ENCODE results near the gene LGALS9C. TPM values are rescaled to one million over a fixed set of nuclear protein-coding genes. Genes with fewer than 3 reads are reported as not detected.
"Not testable (repeated sequence)": the region's sequence is repeated elsewhere in the genome, so short reads cannot be mapped to it uniquely, and the experiment has no call there.

LGALS9C gene
- total RNA-seq, result not detected in 2 replicates

- not testable (repeated sequence) for DNase-seq (ENCODE audit: low read depth in 2 of 2)
These were observed at the start of gene LGALS9C for GRCh38 chr17:18476508-18477308. Gene LGALS9C, plus strand, starts transcription at chr17:18476789. Its CDS starts 66 bp downstream, at chr17:18476855.

DNA sequence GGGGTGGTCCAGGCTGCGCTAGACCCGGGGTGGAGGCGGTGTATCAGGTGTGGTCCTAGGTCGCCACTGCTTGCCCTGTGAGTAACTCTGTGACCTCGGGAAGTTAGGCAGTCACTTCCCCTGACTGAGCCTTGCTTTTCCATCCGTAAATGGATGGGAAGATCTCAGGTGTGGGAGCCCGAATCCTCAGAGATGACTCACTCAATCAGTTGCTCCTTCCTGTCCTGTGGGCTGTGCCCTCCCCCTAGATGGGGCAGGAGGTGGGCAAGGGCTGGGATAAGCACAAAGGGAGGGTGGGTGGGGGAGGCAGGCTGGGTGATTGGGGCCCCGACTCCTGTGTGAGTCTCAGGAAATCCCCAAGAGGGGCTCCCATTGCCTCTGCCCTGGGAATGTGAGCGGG, 44.4 kb upstream of the LGALS9C start:
- DNase-seq (ENCODE audit: low read depth in 2 of 2), result not testable (repeated sequence)

- DNase-seq (ENCODE audit: low read depth in 2 of 2), result not testable (repeated sequence)
These were observed 37.1 kb upstream of the LGALS9C start for GRCh38 chr17:18439465-18439870.

DNA sequence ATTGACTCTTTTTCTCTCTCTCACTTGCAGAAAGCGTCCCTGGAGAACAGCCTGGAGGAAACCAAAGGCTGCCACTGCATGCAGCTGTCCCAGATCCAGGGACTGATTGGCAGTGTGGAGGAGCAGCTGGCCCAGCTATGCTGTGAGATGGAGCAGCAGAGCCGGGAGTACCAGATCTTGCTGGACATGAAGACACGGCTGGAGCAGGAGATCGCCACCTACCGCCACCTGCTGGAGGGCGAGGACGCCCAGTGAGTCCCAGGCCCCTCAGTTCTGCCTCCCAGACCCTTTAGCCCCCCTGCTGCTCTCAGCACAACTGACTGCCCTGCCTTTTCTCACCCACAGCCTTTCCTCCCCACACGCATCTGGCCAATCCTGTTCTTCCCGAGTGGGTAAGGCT, 34.5 kb upstream of the LGALS9C start:
- DNase-seq (ENCODE audit: low read depth in 2 of 2), result not testable (repeated sequence)

DNA sequence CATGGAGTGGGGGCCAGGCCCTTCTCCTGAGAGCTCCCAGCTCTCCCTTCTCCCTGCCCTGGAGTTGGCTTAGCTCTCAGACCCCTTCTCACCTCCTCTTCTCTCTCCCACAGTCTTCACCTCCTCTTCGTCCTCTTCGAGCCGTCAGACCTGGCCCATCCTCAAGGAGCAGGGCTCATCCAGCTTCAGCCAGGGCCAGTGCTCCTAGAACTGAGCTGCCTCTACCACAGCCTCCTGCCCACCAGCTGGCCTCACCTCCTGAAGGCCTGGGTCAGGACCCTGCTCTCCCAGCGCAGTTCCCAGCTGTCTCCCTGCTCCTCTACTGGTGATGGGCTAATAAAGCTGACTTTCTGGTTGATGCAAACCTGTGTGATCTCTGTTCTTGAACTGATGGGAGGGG, 34.1 kb upstream of the LGALS9C start:
- DNase-seq (ENCODE audit: low read depth in 2 of 2), result not testable (repeated sequence)

- DNase-seq (ENCODE audit: low read depth in 2 of 2), result not testable (repeated sequence)
These were observed 28.9 kb upstream of the LGALS9C start for GRCh38 chr17:18447476-18448205.

DNA sequence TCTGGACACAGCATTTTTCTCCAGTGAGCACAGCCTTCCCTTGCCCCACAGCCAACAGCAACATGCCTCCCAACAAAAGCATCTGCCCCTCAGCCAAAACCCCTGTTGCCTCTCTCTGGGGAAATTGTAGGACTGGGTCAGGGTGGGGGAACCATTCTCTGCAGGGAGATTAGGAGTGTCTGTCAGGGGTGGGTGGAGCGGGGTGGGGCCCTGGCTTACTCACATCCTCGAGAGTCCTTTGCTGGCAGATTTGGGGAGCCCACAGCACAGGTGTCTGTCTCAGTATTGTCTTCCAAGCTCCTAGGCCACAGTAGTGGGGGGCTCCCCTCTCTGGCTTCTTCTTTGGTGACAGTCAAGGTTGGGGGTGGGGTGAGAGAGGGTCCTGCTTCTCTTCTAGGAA, 28.3 kb upstream of the LGALS9C start:
- DNase-seq (ENCODE audit: low read depth in 2 of 2), result not testable (repeated sequence)

DNA sequence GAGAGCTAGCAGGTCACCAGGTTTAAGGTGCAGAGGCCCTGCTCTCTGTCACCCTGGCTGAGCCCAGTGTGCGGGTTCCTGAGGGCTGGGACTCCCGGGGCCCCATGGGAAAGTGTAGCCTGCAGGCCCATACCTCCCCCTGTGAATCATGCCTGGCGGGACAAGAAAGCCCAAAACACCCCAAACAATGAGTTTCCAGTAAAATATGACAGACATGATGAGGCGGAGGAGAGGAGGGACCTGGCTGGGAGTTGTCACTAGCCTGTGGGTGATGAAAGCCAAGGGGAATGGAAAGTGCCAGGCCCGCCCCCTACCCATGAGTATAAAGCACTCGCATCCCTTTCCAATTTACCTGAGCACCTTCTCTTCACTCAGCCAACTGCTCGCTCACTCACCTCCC, 26.8 kb upstream of the LGALS9C start:
- not testable (repeated sequence) for DNase-seq (ENCODE audit: low read depth in 2 of 2)

DNA sequence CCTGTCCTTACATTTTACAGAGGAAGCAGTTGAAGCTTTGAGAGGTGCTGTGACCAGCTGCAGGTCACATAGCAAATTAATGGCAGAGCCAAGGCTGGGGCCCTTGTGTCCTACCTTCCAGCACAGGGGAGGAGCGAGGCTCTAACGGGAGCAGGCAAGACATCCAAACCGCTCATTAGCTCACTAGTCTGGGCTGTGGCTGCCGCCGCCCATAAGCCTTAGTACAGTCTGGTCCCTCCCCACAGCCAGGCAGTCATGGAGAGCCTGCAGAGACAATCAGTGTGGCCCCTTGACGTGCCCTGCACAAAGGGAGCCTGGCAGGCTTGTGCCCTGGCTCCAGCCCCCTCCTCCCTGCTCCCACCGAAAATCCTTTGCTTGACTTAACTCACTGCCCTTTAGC, 25.6 kb upstream of the LGALS9C start:
- not testable (repeated sequence) for DNase-seq (ENCODE audit: low read depth in 2 of 2)

GRCh38 chr17:18451969-18452368, 24.6 kb upstream of the LGALS9C start:
- not testable (repeated sequence) for DNase-seq (ENCODE audit: low read depth in 2 of 2)

DNA sequence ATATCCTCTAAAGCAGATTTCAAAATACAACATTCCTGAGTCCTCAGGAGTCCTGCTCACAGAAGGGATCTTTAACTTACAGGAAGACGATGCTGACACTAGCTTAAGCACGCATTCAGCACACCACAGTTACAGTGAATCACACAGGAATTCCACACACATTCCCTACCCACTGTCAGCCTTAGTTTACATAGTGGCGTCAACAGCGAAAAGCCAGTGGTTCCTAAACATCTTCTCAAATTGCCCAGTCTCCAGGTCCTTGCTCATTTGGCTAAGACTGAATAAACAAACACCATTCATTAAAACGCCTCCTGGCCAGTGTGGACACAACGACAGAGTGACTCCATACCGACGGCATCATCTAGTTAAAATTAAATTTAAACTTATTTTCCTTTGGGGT, 17.6 kb upstream of the LGALS9C start:
- not testable (repeated sequence) for DNase-seq (ENCODE audit: low read depth in 2 of 2)

DNA sequence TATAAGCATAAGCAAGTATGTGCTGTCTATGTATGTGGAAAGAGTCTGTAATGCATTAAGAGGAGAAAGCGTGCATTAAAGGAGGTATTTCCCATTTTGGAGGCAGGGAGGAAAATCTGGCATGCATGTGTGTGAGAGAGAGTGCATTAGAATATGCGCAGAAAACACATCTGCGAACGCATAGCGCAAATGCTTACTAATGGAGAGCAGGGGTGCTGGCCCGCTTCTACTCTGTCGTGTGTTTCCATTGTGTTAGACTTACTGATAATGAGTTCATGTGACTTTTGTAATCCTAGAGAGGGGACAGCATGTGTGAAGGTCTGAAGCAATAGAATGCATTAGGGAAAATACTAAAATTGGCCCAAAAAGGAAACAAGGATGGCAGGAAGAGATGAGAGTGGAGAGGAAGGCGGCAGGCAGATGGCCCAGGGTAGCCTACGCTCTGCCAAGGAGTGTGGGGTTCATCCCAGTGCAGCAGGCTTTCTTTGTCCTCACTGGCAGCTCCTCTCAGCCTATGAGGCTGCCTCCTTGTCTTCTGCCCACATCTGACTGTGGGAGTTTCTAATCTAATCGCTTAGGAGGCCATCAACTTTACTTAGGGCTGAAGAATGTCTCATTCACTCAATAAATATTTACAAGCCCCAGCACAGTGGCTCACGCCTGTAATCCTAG, 12.6 kb upstream of the LGALS9C start:
- peak in 1 of 2 donors; percentile 4 for DNase-seq (ENCODE audit: low read depth in 2 of 2)

DNA sequence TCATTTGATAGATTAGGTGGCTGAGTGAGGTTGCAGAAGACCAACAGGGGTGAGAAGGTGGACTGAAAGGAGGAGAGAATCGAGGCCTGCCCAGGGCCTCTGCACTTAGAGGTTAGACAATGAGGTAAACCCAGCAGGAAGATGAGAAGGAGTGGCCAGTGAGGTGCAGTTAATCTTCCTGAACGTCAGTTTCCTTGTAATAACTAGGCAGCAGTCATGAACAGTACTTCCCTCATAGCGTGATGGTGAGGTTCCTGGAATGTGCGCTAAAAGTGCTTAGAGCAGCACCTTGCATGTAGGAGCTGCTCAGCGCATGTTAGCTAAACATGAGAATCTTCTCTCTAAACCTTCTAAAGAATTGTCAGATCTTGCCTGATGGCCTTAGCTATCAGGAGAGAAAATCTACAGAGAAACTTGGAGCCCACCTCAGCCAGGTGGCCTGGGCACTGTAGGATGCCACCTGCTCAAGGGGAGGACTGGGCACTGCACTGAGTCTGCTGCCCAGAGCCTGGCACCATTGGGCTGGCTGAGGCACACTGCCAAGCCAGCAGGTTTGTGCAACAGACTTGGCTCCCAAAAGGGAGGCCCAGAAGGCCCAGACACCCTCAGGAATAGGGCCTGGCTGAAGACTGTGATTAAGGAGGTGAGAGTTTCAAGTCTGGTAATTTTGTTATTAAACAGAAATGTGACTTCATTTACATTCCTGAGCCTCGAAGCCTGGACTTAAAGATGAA, 10.2 kb upstream of the LGALS9C start:
- not testable (repeated sequence) for DNase-seq (ENCODE audit: low read depth in 2 of 2)

DNA sequence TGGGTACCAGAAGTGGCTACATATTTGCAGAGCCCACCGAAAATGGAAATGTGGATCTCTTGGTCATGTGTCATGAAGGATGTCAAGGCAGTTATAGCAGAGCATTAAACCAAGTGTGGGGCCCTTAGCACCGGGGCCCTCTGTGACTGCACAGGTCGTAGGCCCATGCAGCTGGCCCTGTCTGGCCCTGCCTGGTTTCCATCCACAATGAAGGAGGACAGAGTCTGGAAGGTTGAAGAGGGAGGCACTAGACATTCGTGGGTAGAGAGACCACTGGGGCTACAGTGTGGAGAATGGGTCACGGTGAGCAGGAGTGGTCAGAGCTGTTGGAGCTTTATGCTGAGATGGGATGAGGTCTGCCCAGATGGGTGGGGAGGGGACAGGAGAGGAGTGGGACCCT, 9.6 kb upstream of the LGALS9C start:
- DNase-seq (ENCODE audit: low read depth in 2 of 2), result not testable (repeated sequence)

GRCh38 chr17:18468472-18469171, 8.0 kb upstream of the LGALS9C start:
- DNase-seq (ENCODE audit: low read depth in 2 of 2), result not testable (repeated sequence)

DNA sequence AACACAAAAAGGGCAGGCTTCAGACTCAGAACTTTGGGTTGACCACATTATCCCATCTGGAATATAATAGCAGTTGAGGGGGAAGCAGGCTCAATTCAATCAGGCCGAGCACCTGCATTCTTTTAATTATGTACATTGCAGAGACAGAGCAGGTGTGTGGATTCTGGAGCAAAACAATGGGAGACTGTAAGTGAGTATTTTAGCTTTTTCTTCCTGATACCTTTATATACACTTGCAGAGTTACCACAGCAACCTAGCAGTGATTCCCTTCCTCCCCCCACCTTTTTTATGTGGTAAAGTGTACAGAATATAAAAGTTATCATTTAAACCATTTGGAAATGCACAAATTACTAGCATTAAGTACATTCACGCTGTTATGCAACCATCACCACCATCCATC, 6.8 kb upstream of the LGALS9C start:
- not testable (repeated sequence) for DNase-seq (ENCODE audit: low read depth in 2 of 2)

DNA sequence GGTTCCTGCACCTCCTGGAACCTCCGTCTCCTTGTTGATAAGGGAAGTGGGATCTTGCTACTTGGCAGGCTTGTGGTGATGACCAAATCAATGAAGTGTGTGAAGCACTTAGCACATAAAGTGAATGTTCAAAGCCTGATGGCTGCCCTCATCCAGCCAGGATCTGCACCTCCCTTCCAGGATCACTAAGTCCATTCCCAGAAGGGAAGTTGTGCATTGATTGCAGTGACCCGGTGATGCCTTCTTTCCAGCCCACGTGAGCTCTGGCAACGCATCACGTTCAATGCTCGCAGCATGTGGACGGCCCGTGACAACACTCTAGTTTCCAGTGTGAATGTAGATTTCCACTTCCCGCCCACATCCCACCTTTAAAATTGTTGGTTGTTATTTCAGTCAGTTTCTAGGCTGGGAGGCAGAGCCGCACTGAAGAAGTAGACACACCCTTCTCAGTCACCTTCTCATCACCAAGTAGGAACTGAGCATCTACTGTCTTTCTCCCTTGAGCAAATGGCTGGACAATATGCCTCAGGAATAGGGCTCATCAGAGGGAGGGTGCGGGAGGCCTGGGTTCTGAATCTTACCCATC, 6.2 kb upstream of the LGALS9C start:
- not testable (repeated sequence) for DNase-seq (ENCODE audit: low read depth in 2 of 2)

DNA sequence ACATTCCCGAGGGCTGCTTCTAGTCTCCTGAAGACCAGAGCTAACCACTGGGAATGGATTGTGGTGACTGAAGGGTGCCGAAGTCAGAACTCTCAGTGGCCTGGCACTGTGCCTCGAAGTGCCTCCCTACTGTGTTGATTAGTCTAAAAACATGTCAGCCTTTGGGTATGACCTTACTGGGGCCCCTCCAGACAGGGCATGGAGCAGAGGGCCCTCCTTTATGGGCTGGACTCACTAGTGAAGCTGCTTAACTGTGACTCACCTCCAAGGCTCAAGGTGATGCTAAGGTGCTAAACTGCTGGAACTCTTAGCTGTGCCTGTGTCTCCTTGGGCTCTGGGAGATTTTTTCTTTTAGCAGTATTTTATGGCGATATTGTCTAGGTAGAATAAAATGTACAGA, 2.6 kb upstream of the LGALS9C start:
- DNase-seq (ENCODE audit: low read depth in 2 of 2), result not testable (repeated sequence)

DNA sequence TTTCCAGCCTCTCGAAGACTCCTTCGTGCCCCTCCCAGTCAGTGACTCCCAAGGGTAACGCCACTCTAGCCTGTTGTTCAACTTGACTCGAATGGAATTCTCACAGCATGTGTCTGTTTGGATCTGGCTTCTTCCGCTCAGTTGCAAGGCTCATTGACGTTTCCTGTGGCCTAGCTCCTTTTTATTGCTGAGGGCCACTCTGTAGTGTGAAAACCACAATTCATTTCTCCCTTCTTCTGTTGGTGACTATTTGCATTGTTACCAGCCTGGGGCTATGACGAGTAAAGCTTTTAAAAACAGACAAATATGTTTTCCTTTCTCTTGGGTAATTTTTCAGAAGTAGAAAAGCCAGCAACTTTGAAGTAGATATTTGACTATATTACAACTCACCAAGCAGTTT, 1.8 kb upstream of the LGALS9C start:
- not testable (repeated sequence) for DNase-seq (ENCODE audit: low read depth in 2 of 2)

DNA sequence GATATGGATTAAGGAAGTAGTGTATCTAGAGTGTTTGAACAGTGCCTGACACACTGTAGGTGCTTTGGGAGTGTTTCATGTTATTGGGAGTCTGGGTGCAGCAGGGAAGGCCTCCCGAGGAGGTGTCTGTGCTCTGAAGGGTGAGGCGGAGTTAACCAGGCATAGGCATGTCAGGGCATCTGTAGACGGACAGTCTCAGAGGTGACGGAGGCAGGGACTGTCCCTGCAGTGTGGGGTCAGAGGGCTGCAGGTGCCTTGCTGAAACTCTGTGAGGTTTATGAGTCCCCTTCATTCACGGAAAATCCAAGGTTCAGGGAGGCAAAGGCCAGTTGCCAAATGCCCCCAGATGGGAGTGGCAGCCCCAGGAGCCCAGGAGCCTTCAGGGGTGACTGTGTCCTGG, 778 bp downstream of the LGALS9C start:
- not testable (repeated sequence) for DNase-seq (ENCODE audit: low read depth in 2 of 2)
